Measurements from ENCODE around the gene IFT88. TPM values are rescaled to one million over a fixed set of nuclear protein-coding genes. Genes with fewer than 3 reads are reported as not detected.
"Not testable (repeated sequence)": the region's sequence is repeated elsewhere in the genome, so short reads cannot be mapped to it uniquely, and the experiment has no call there.

Gene IFT88
- polyA plus RNA-seq, 5 donors = 32.4 to 42.4 (median 34.1) TPM

DNA sequence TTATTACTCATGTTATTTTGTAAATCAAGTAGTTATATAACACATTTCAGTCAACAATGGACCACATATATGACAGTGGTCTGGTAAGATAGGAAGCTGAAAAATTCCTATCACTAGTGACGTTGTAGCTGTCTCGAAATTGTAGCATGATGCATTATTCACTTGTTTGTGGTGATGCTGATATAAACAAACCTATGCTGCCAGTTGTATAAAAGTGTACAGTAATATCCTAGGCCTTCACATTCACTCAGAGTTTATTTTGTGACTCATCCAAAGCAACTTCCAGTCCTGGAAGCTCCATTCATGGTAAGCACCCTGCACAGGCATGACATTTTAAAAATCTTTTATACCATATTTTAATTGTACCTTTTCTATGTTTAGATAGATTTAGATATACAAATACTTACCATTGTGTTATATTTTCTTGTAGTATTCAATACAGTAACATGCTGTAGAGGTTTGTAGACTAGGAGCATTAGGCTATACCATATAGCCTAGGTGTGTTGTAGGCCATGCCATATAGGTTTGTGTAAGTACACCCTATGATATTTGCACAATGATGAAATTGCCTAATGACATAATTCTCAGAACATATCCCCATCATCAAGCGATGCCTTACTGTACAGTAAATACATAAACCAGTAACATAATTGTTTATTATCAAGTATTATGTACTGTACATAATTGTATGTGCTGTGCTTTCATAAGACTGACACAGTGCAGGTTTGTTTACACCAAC, 49.3 kb downstream of the IFT88 start:
- DNase-seq = no peak

DNA sequence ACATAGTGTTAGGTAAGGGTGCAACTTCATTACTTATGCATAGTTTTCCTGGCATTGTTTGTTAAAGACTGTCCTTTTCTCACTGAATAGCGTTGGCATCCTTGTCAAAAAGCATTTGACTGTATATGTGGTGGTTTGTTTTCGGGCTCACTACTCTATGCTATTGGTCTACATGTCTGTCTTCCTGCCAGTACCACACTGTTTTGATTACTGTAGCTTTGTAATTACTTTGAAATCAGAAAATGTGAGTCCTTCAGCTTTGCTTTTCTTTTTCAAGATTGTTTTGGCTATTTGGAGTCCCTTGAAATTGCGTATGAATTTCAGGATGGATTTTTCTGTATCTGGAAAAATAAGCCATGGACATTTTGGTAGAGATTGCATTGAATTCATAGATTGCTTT, 56.0 kb downstream of the IFT88 start:
- DNase-seq = no peak

DNA sequence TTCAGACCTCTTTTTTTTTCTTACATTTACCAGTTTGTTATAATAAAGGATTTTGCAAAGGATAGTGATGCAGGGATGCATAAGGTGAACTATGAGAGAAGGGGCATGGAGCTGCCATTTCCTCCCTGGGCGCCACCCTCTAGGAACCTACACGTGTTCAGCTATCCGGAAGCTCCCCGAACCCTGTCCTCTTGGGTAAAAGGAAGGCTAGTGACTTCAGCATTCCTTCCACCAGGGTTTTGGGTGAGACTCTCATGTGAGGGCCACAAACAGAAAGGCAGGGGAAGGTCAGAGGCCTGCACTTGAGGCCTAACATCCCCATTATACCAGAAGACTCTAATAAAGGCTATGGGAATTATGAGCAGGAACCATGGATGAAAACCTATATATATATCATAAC, 57.3 kb downstream of the IFT88 start:
- no peak for DNase-seq

DNA sequence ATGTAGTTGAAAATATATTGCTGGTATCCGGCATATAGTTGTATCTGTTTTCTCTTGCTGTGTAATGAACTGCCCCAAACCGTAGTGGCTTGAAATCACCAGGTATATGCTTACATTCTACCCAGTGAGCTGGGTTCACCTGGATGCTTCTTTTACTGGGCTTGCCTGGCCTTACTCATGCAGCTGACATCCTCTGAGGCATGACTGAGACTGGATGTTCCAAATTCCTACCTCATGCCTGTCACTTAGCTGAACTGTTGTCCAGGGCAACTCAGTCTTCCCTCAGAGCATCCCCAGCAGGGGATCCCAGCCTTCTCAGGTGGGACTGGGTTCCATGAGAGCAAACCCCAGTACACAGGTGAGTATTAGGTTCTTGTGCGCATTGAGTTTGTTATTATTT, 66.8 kb downstream of the IFT88 start:
- DNase-seq = no peak

DNA sequence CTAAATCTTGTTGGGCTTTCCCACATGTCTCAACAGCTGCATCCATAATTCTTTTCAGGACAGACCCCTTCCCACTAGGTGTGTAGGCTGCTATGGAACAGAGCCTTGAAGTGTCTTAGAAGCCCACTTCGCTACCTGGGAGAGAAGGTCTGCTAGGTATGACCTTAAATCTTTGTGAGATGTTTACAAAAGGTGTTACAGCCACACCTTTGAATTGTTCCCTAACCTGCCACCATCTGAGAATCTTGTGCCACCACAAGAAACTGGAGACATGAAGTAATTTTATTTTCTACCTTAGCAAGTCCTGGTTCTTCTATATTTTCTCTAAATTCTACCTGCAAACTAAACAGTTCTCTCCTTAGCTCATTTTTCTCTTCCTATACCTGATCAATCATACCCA, 69.1 kb downstream of the IFT88 start:
- no peak for DNase-seq

DNA sequence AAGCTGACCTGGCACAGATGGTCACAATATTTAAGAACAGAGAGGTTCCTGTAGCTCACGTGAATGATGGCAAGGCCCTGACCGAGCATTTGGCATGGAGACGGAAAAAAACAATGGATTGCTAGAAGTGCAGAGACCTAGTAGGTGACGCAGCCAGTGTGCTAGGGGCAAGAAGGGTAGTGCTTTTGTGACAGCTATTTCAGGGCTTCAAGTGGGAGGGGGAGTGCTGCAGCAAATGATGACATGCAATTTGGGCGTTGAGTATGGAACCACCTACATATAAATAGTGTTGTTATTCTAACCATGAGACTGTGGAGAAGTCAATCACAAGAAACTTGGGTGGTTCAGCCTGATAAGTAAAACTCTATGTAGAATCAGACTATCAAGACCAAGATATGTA, 70.9 kb downstream of the IFT88 start:
- DNase-seq = no peak

DNA sequence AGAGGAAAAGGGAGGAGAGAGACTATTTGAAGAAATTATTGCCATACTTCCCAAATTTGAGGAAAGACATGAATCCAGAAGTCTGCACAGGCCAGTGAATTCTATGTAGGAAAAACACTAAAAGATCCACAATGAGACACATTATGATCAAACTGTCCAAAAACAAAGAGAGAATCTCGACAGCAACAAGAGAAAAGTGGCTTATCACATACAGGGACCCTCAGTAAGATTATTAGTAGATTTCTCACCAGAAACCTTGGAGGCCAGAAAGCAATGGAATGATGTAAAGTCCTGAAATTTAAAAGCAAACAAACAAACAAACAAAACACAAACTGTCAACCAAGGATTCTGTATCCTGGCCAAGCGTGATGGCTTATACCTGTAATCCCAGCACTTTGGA, 80.8 kb downstream of the IFT88 start:
- no peak for DNase-seq

DNA sequence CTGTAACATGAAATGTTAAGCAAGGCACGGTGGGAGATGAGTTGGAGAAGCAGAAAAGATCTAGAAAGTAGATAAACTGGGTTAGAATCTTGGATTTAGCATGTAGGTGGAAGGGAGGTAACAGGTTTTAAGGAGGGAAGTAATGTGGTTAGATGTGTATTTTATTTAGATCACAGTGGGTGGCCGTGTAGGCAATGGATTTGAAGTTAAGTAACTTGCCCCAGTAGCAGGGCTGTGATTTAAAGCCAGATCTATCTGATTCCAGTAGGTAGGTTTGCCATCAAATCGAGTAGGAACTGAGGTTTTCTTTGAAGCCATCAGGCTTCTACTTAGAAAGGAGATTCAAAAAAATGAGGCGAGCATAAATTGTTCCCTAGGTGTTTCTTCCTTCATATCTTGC, 86.0 kb downstream of the IFT88 start:
- DNase-seq = no peak

DNA sequence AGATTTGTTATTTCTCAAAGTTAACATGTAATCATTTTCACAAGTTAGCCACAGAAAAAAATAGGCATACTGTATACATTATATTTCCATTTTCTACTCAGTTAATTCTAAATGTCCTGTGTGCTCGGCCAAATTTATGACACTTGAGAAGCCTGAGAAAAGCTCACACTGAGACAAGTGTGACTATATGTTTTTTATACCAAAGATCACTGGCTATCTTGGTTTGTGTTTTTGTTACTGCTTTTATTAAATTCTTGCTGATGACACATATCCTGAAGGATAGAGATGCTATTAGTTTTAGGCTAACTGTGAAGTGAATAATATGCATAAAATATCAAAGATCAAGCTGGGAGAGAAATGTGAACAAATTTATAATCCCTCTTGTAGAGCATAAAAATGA, 87.2 kb downstream of the IFT88 start:
- no peak for DNase-seq

DNA sequence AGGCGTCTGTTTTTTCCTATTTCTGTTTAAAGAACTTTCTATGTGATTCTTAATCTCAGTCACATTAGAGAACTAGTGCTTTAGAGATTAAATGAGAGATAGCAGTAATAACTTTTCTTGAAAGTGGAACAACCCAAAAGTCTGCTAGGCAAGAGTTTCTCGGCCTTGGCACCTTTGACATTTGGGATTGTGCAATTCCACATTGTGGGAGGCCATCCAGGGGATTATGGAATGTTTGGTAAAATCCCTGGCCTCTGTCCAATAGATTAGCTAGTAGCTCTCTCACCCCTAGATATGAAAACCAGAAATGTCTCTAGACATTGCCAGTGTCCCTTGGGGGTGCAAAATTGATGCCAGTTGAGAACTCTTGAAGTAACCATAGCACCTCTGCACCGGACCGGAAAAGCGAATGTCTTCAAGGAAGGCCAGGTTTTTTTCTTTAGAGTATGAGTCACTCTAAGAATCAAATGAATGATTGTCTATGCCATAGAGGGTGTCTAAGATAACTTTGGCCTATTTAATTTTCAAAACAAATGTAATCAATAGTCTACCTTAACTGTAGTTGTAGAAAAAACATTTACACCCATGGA, 91.6 kb downstream of the IFT88 start:
- no peak for DNase-seq

DNA sequence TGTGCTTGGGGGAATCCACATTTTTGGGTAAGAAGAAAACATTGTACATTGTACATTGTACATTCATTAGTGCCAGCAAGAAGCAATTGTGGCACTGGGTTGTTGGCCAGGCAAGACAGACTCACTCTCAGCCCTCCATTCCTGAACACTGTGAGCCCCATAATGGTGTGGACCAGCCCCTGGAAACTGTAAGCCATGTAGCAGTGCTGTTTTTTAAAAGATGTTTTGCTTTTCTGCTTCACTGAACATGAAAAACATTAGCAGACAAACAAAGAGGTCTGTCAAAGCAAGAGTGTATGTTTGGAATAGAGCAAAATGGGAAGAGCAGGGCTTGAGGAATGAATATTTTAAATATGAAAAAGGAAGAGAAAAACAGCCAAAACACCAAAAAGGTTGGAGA, 97.4 kb downstream of the IFT88 start:
- no peak for DNase-seq

DNA sequence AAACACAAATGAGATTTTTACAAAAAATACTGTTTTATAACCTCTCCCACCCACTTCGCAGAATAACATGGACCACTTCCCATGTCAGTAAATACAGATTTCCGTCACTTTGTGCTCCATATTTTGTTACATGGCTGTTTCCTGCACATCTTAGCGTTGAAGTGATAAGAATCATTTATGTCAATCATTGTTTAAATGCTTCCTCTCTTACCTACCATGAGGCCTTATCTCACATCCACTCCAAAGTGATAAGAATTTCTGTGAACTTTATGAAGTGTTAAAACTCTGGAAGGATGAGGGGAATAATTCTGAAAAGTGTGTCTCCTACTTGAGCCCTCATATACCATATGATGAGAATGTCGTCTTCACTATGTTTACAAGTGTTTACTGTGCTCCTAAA, 100.0 kb downstream of the IFT88 start:
- no peak for DNase-seq

DNA sequence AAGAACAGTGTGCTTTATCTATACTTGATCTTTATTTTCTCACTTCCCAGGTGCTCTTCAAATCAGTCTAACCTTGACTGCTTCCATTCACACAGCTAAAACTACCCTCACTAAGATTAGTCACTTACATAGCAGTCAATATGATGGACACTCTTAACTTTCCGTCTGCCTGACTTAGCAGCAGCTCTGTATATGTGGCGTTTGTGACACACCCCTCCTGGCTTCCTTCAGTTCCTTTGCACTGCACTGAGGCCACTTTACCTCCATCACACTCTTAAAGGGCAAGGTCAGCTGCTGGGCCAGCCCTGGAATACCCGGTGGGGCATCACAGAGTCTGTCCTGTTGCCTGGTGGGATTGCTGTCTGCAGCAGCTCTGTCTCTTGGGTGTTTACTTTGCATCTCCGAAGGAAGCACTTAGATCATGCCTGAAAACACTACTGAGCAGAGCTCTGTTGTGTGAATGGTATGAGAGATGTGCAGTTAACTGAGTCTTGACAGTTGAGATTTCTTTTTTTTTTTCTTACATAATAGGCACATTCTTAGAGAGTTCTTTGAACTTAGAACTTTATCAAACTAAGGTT, 101.0 kb downstream of the IFT88 start:
- no peak for DNase-seq

DNA sequence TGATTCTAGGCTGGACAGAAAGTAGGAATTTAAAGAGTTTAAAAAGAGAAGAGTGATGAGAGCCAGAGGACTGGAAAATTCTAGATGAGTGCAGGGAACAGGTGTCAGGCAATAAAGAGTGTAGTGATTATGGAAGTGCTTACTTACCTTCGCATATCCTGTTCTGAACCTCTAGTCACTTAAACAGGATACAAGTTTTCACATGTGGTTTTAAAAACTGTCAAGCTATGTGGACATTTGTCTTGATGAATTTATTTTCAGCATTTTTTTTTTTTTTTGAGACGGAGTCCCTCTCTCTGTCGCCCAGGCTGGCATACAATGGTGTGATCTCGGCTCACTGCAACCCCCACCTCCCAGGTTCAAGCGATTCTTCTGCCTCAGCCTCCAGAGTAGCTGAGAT, 102.2 kb downstream of the IFT88 start:
- DNase-seq = no peak

DNA sequence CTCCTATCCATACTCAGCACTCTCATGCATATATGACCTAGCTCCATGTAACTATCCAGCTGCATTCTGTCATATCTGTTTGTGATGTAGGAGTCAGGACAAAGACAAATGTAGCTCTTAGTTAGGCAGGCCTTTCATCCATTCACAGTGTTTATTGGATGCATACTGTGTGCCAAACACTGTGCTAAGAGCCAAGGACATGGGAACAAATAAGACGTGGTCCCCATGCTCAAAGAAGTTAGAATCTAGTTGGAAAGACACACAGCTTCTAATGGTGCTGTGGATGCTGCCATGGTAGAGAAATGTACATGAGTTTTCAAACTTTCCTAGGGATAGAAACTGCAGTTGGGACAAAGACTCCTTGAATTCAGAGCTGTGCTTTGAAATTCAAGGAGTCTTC, 104.8 kb downstream of the IFT88 start:
- no peak for DNase-seq

DNA sequence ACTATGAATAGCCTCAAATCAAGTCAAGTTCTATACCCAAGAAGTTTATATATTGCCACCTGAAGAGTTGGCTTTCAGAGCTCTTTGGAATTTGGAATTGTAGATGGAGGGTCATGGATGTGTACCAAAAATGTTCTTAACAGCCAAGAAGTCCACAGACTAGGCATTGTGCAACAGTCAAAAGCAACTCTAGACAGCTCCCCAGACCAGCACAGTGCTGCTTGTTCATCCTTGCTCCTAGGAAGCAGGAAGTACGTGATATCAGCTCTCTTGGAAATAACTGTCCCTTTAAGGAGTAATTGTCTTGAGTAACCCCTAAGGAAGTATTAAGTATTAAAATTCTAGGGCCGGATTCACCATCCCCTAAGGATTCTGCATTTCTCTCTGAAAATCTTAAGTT, 105.8 kb downstream of the IFT88 start:
- no peak for DNase-seq

DNA sequence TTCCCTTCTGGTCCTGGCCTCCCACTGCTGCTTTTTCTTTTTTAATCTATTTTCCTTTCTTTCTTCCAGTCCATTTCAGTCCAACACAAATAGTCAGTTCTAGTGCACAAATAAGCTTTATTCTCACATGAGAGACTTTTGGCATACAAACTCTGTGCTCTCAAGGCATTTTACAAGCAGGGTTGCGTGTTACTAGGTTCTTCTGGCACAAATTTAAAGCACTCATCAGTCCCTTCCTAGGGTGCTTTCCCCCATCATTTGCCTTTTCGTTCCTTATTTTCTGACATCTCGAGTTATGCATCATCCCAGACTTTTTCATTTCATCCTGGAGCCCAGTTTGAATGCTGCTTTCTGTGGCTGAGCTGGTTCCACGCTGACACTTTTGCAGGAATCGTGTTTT, 106.8 kb downstream of the IFT88 start:
- DNase-seq = no peak

DNA sequence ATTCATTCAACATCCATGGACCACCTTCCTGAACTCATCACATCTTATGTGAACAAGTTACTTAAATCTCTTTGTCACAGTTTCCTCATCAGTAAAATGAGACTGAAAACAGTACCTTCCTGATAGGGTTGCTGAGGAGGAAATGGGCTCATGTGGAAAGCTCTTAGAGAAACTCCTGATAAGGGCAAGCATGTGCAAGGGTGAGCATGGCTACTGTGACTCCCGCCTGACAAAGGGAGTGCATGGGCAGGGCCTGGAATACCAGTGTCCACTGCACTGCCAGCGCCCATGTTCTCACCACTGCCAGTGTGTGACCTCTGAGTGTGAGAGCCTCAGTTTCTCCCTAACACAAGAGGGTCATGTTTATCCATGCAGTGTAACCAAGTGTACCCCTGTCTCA, 109.3 kb downstream of the IFT88 start:
- no peak for DNase-seq

DNA sequence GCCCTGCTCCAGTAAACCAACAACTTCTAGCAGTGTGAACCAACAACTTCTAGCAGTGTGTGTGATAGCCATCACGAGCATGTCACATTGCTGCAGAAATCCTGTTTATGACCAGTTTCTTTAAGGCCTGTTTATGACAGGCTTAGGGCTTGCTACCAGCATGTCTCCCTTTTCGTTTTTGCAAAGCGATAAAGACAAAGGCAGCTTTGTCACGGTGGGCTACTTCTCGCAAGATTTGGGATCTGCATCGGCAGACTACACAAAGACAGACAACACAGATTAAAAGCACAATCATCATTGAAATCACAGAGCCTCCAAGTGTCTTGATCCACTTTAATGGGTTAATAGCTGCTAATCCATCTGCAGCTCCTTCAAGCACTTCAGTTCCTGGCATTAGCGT, 111.6 kb downstream of the IFT88 start:
- not testable (repeated sequence) for DNase-seq

DNA sequence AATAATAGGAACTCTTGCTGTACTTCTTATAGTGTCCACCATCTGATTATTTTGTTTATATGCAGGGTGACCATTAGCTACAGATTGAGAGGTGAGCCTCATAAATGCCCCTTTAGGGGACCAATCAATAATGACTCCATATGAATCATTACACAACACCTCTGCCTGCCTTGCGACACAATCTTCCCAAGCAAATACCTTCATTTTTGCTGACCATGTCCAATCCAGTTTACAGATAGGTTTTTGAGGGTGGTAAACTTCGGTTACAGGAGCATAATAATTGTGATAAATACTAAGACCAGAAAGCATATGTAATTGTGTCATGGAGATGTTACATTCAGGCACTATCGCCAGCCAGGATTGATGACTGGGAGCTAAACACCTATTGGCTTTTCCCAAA, 112.9 kb downstream of the IFT88 start:
- DNase-seq = no peak

DNA sequence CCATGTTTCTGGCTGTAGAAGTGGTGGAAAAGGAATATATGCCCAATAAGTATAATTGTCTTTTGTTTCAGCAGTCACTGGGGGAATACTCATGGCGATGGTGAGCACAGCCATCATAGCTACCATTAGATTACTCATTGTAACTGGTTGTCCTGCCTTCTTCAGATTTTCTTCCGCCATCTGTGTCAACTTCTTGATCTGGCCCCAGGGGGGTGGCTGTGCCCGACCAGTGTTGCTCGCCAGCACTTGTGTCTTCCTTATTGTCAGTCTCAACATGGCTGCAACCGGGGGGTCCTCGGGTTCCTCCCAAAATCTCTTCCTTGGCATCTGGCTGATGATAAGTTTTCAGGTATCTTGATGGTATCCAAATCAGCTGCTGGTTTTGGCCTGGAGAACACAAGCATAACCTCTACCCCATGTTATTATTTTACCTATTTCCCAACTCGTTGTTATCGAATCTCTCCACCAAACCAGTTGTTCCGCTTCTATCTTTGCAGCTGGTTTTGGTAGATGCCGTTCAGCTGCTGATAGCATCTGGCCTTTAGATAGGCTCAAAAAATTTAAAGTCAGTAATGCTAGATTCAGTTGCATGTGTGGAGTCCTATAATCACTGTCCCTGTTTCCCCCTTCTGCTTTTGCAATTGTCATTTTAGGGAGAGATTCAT, 113.6 kb downstream of the IFT88 start:
- no peak for DNase-seq

DNA sequence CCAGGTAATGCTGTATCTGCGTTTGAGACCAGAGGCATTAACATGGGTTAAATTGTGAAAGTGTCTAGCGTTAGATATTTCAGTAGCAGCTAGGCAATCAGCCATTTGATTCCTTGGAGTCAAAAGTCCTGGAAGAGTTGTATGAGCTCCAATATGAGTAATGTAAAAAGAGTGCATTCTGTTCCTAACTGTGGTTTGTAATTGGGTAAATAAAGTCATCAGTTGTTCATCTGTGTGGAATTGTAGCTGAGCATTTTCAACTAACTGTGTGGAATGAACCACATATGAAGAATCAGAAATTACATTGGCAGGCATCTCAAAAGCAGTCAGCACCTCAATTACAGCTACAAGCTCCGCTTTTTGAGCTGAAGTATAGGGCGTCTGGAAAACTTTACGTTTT, 114.5 kb downstream of the IFT88 start:
- not testable (repeated sequence) for DNase-seq

DNA sequence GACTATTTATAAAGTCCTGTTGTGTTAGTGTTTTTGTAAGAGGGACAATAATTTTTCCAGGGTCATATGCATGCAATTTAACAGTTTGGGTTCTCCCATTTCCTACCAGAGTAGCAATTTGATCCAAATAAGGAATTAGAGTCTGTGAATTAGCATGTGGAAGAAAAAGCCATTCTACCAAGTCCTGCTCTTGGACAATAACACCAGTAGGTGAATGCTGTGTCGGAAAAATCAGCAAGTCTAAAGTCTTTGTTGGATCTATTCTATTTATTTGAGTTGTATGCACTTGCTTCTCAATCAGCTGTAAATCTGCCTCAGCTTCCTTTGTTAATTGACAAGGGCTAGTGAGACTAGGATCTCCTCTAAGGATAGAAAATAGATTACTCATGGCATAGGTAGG, 115.1 kb downstream of the IFT88 start:
- no peak for DNase-seq

Measured in right lung (tissue), 5 donors.